Sigmoid colon (tissue), 7 donors: ENCODE measurements around the gene GSAP. TPM values are rescaled to one million over a fixed set of nuclear protein-coding genes. Genes with fewer than 3 reads are reported as not detected.

Source experiments
- DNase-seq: peaks from one replicate; pipeline ENCODE4 v3.0.0-alpha.2; 2019
- H3K27ac ChIP-seq, 4 donors: fragments of 200-600 bp; sonication (generic); one replicate each; pipeline ENCODE4 v1.5.1; 2016 to 2019; ENCODE audit warnings: mild to moderate bottlenecking in 1 of 4
- H3K27me3 ChIP-seq, 3 donors: fragments of 200-600 bp; sonication (generic); one replicate each; pipeline ENCODE4 v1.5.1; 2019; ENCODE audit warnings: mild to moderate bottlenecking in 1 of 3
- H3K36me3 ChIP-seq, 4 donors: fragments of 200-600 bp; sonication (generic); one replicate each; pipeline ENCODE4 v1.5.1; 2016 to 2019
- H3K4me1 ChIP-seq, 4 donors: fragments of 200-600 bp; sonication (generic); one replicate each; pipeline ENCODE4 v1.5.1; 2017 to 2019
- H3K4me3 ChIP-seq, 4 donors: fragments of 200-600 bp; sonication (generic); one replicate each; pipeline ENCODE4 v1.5.1; 2017 to 2019; ENCODE audit warnings: mild to moderate bottlenecking in 2 of 4, moderate library complexity in 1 of 4
- H3K9me3 ChIP-seq, 4 donors: fragments of 200-600 bp in 3 of 4; sonication (generic) in 3 of 4; one replicate each; pipeline versions ENCODE4 v1.5.1 to v1.6.1; 2013 to 2019
- EP300 ChIP-seq, 4 donors: sonication (generic); formaldehyde crosslinking; IDR thresholded peaks; one replicate each; pipeline ENCODE4 v1.6.1; 2017; ENCODE audit warnings: antibody characterized with exemption in 4 of 4
- POLR2A ChIP-seq, 2 donors: fragments of 450-650 bp; IDR thresholded peaks; one replicate each; pipeline ENCODE4 v1.6.1; 2016; ENCODE audit warnings: antibody characterized with exemption in 2 of 2, mild to moderate bottlenecking in 2 of 2, moderate library complexity in 2 of 2
- POLR2AphosphoS5 ChIP-seq, 4 donors: sonication (generic); formaldehyde crosslinking; IDR thresholded peaks; one replicate each; pipeline ENCODE4 v1.6.1; 2017; ENCODE audit warnings: antibody characterized with exemption in 4 of 4
- WGBS, 2 donors: extraction: QIAGEN DNeasy Blood & Tissue Kit; methylation state at CpG; one replicate each; pipeline ENCODE4 v1.1.7; 2013; 5-methylcytosine and 5-hydroxymethylcytosine counted together
- intact Hi-C: fragments of 100-400 bp; cut with DNase I; formaldehyde crosslinking; loops from one replicate; pipeline ENCODE4 v1.15.1; 2023
- polyA plus RNA-seq, 3 donors: library from polyadenylated mRNA; stranded (reverse); fragments of 200-250 nt; gene quantifications; one replicate each; pipeline ENCODE4 v1.2.3, GENCODE V29; 2013
- total RNA-seq, 4 donors: library from RNA; depleted of rRNA; stranded (reverse); fragments of >200 nt; gene quantifications; one replicate each; pipeline ENCODE4 v1.1.0, GENCODE V29; 2016
- TF ChIP-seq, protein P1 (sequence below), 4 experiments: fragments of 450-650 bp in 3 of 4; fragments of 200-600 bp in 1 of 4; IDR thresholded peaks; one replicate each; pipeline ENCODE4 v1.5.1; 2016 to 2019; ENCODE audit warnings: antibody characterized with exemption in 4 of 4, mild to moderate bottlenecking in 3 of 4, moderate library complexity in 2 of 4
- donor health status: healthy with polysubstance abuse.
- donor health status: Bipolar disorder and iron deficiency.
- donor health status: healthy.

The GSAP gene
- total and polyA plus RNA-seq, 7 donors = 3.6 to 30.2 (median 15.1) TPM

DNA sequence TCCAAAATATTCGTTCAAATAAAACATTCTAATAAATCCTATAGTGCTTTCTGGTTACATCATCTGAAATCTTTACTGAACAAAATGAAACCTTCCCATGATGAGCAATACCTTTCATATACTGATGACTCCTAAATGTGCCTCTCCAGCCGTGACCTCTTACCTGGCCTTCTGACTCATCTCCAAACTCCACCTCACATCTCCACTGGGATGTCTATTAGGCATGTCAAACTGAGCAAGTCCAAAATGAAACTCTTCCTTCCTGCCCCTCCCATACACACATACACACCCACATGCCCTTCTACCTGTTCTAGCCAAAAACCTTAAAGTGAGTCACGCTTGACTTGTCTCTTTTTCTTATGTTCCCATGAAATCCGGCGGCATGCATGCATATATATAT is 22.9 kb downstream of the GSAP start:
- DNase-seq = no peak
- H3K27ac ChIP-seq = no peak overlapping the region
- 80 to 94% methylated on average over 5 of the region's 5 CpGs for WGBS, 2 donors

DNA sequence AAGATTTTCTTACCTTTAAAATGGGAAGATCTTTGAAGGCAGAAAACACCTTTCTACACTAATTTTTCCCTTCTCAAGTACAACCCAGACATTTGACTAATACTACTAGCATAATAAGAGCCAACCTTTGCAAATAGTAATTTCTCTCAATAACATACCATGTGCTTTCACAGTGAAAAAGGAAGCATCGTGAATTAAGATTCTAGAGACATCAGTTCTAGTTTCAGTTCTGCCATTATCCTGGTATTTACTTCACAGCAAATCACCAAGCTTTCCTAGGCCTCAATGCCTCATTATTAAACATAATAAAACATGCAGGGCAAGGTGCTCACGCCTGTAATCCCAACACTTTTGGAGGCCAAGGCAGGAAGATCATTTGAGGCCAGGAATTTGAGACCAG is 24.9 kb downstream of the GSAP start:
- peaks cover 0 to 31% (median 0%) of the 10 kb centered on the region in 4 donors for H3K36me3 ChIP-seq
- intact Hi-C loops = no loop called here
- no peak for DNase-seq
- no peak overlapping the region for H3K27ac ChIP-seq
- H3K9me3 ChIP-seq = no peaks in the 10 kb centered on the region
- no peaks in the 10 kb centered on the region for H3K27me3 ChIP-seq
- TF ChIP-seq EP300 (IDR thresholded peaks at IDR 0.05) = no peak
- TF ChIP-seq POLR2A (IDR thresholded peaks at IDR 0.05) = no peak
- no peak for TF ChIP-seq POLR2AphosphoS5 (IDR thresholded peaks at IDR 0.05)
- no peaks in the 10 kb centered on the region for H3K4me1 ChIP-seq
- H3K4me3 ChIP-seq = no peak overlapping the region
- WGBS, 2 donors = 76 to 86% methylated on average over 2 of the region's 2 CpGs

More for the DNA sequence above, 22.9 kb downstream of the GSAP start:
- Histone ChIP-seq H3K4me1 (no peaks in the 10 kb centered on the region), H3K9me3 (no peaks in the 10 kb centered on the region), H3K4me3 (no peak overlapping the region), H3K36me3 (peaks cover 0 to 26% (median 0%) of the 10 kb centered on the region in 4 donors), H3K27me3 (no peaks in the 10 kb centered on the region)
- TF ChIP-seq, protein P1, sequence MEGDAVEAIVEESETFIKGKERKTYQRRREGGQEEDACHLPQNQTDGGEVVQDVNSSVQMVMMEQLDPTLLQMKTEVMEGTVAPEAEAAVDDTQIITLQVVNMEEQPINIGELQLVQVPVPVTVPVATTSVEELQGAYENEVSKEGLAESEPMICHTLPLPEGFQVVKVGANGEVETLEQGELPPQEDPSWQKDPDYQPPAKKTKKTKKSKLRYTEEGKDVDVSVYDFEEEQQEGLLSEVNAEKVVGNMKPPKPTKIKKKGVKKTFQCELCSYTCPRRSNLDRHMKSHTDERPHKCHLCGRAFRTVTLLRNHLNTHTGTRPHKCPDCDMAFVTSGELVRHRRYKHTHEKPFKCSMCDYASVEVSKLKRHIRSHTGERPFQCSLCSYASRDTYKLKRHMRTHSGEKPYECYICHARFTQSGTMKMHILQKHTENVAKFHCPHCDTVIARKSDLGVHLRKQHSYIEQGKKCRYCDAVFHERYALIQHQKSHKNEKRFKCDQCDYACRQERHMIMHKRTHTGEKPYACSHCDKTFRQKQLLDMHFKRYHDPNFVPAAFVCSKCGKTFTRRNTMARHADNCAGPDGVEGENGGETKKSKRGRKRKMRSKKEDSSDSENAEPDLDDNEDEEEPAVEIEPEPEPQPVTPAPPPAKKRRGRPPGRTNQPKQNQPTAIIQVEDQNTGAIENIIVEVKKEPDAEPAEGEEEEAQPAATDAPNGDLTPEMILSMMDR (IDR thresholded peaks at IDR 0.05) = no peak
- TF ChIP-seq POLR2AphosphoS5 (IDR thresholded peaks at IDR 0.05) (no peak), POLR2A (IDR thresholded peaks at IDR 0.05) (no peak), EP300 (IDR thresholded peaks at IDR 0.05) (no peak)
- intact Hi-C loops = no loop called here

DNA sequence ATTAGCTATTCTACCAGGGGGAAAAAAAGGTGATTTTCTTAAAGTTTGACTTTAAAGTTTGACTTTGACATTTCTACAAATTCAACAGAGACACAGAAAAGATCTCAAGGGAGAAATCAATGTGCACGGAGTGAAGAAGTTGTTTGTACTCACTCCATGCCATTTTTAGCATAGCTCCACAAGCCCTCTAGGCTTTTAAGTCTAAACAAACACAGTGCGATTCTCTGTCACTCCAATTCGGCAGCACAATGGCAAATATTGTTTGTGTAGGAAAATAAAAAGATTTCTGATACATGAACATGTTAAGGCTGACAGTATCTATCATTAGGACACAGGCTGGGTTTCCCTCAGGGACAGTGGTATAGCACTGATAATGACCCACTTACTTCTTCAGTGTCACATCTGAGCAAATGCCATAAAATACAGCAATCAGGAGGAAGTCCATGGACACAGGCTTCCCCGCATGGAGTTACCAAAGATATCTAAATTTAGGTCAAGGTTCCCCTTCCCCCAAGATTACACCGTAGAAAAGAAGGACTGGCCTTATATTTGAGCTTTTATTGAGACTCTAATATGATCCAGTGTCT is 28.0 kb downstream of the GSAP start:
- 64 to 73% methylated on average over 5 of the region's 5 CpGs for WGBS, 2 donors

DNA sequence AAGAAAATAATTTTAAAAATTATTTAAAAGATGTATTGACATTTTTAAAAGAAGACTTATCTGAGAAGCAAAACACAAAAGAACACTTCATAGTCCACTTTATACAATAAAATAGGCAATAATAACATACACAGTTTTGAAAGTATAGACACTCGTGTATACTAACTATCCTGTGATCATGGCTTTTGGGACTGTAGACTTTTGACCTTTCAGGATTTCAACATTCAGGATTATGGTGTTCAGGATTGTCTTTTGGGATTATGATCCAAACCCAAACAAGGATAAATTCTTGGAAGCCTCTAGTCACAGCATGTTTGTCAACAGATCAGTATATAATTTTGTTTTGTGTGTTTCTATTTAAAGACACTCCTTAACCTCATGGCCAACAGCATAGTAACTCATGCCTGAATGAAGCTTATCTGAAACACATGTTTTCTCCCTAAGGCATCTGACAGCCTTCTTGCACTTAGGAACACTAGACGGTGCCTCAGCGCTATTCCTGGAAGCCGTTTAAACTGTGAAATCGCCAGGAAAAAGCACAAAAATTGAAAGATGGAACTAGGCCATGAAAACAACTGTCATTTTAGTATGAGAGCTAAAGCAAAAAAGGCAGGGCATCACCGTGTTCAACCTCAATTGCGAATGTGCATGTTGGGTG is 29.9 kb downstream of the GSAP start:
- TF ChIP-seq POLR2A (IDR thresholded peaks at IDR 0.05) = no peak
- TF ChIP-seq, protein P1 (IDR thresholded peaks at IDR 0.05) = no peak
- TF ChIP-seq POLR2AphosphoS5 (IDR thresholded peaks at IDR 0.05) = no peak
- no peak for TF ChIP-seq EP300 (IDR thresholded peaks at IDR 0.05)
- intact Hi-C loops = no loop called here

More for the DNA sequence above, 28.0 kb downstream of the GSAP start:
- H3K4me1 ChIP-seq = no peaks in the 10 kb centered on the region
- DNase-seq = no peak
- intact Hi-C loops = no loop called here
- H3K4me3 ChIP-seq = no peak overlapping the region
- H3K36me3 ChIP-seq = peaks cover 0 to 34% (median 0%) of the 10 kb centered on the region in 4 donors
- TF ChIP-seq POLR2A (IDR thresholded peaks at IDR 0.05) (no peak), POLR2AphosphoS5 (IDR thresholded peaks at IDR 0.05) (no peak), EP300 (IDR thresholded peaks at IDR 0.05) (no peak)
- TF ChIP-seq, protein P1 (IDR thresholded peaks at IDR 0.05) = no peak
- no peak overlapping the region for H3K27ac ChIP-seq
- no peaks in the 10 kb centered on the region for H3K27me3 ChIP-seq
- H3K9me3 ChIP-seq = no peaks in the 10 kb centered on the region

DNA sequence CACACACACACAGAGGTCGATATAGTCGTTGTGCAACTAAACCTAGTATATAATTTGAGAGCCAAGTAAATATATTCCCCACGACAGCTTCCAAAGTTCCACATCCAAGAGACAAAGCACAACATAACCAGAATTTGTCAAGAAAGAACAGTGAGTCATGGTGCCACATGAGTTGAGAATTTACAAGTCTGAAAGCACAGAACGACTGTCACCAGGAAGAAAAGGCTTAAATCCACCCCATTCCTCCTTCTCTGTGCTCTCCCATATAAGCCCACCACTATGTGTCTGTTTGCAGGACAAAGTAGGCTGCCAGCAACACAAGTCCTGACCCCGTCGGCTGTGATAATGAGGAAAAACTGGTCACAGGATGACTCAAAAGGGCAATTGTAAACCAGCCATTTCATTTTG is 32.8 kb downstream of the GSAP start:
- 86 to 88% methylated on average over 6 of the region's 6 CpGs for WGBS, 2 donors
- no peak for DNase-seq
- Histone ChIP-seq H3K9me3 (no peaks in the 10 kb centered on the region), H3K4me1 (no peaks in the 10 kb centered on the region), H3K4me3 (no peak overlapping the region), H3K27ac (no peak overlapping the region), H3K36me3 (peaks cover 0 to 69% (median 0%) of the 10 kb centered on the region in 4 donors), H3K27me3 (no peaks in the 10 kb centered on the region)
- intact Hi-C loops = no loop called here
- TF ChIP-seq EP300 (IDR thresholded peaks at IDR 0.05) = no peak
- TF ChIP-seq POLR2AphosphoS5 (IDR thresholded peaks at IDR 0.05) = no peak
- no peak for TF ChIP-seq POLR2A (IDR thresholded peaks at IDR 0.05)
- TF ChIP-seq, protein P1 (IDR thresholded peaks at IDR 0.05) = no peak

More for the DNA sequence above, 29.9 kb downstream of the GSAP start:
- Histone ChIP-seq H3K27ac (no peak overlapping the region), H3K4me3 (no peak overlapping the region), H3K27me3 (no peaks in the 10 kb centered on the region), H3K4me1 (no peaks in the 10 kb centered on the region), H3K9me3 (no peaks in the 10 kb centered on the region), H3K36me3 (peaks cover 0 to 41% (median 0%) of the 10 kb centered on the region in 4 donors)
- WGBS, 2 donors = 87 to 94% methylated on average over 7 of the region's 7 CpGs
- DNase-seq = no peak
